Gastrocnemius medialis (tissue), 4 donors: Measurements from ENCODE around the gene LMCD1.

Experiments used
- POLR2A ChIP-seq, 2 donors: fragments of 450-650 bp; IDR thresholded peaks; one replicate each; pipeline ENCODE4 v1.6.1; 2017; ENCODE audit warnings: antibody characterized with exemption in 2 of 2, mild to moderate bottlenecking in 2 of 2, moderate library complexity in 2 of 2
- TF ChIP-seq, protein P1 (sequence below), 5 experiments: fragments of 450-650 bp in 3 of 5; fragments of 200-600 bp in 2 of 5; sonication (generic) in 2 of 5; IDR thresholded peaks in 4 of 5; conservative IDR thresholded peaks in 1 of 5; 1 replicate in 4 of 5; 2 replicates in 1 of 5; pipeline ENCODE4 v1.5.1; 2016 to 2019; ENCODE audit warnings: antibody characterized with exemption in 5 of 5, mild to moderate bottlenecking in 3 of 5, moderate library complexity in 3 of 5

DNA sequence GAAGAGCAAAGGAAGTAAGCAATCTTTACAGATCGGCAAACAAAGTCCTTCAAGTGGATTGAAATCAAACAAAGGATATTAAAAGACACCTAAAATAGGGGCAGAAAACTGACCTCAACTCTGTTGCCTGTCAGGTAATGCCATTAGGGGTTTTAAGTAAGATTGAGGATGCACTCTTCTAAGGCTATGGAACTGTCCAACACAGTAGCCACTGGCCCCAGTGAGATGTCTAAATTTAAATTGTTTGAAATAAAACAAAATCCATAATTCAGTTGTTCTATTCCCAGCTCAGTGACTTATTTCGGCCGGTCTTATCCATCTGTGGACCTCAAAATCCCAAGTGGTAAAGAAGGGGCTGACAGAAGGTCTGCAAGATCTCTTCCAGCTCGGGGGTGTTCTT is 49.5 kb upstream of the LMCD1 start:
- TF ChIP-seq, protein P1, sequence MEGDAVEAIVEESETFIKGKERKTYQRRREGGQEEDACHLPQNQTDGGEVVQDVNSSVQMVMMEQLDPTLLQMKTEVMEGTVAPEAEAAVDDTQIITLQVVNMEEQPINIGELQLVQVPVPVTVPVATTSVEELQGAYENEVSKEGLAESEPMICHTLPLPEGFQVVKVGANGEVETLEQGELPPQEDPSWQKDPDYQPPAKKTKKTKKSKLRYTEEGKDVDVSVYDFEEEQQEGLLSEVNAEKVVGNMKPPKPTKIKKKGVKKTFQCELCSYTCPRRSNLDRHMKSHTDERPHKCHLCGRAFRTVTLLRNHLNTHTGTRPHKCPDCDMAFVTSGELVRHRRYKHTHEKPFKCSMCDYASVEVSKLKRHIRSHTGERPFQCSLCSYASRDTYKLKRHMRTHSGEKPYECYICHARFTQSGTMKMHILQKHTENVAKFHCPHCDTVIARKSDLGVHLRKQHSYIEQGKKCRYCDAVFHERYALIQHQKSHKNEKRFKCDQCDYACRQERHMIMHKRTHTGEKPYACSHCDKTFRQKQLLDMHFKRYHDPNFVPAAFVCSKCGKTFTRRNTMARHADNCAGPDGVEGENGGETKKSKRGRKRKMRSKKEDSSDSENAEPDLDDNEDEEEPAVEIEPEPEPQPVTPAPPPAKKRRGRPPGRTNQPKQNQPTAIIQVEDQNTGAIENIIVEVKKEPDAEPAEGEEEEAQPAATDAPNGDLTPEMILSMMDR (IDR thresholded peaks at IDR 0.05 in 4 of 5, conservative IDR thresholded peaks at IDR 0.05 in 1 of 5) = no peak
- no peak for TF ChIP-seq POLR2A (IDR thresholded peaks at IDR 0.05)
